B cell (primary cell): ENCODE measurements around the gene JAK3. TPM values are rescaled to one million over a fixed set of nuclear protein-coding genes. Genes with fewer than 3 reads are reported as not detected.

ENCODE experiments used
- ATAC-seq: fragments of 200-7000 bp; cut with Tn5 transposase; one replicate; pipeline ENCODE4 v1.10.0; 2021; ENCODE audit warnings: low read depth, mild to moderate bottlenecking, moderate number of reproducible peaks, moderate library complexity
- CTCF ChIA-PET: fragments of 350-600 bp; sonication (Branson Sonifier 250); formaldehyde crosslinking; loops from one replicate; lab custom pipeline; 2021; ENCODE audit warnings: antibody characterized with exemption, inconsistent platforms; lab: Charles Lee
- POLR2A ChIA-PET: fragments of 350-600 bp; sonication (Branson Sonifier 250); formaldehyde crosslinking; loops from one replicate; lab custom pipeline; 2021; ENCODE audit warnings: antibody characterized with exemption; lab: Charles Lee
- DNase-seq: peaks from one replicate; pipeline ENCODE4 v3.0.0; 2013
- H2AFZ ChIP-seq: 2 replicates; pipeline ENCODE4 v1.6.1; 2012; ENCODE audit warnings: mild to moderate bottlenecking, low read depth, low read length; ENCODE audit not compliant: insufficient read depth, poor library complexity, severe bottlenecking
- H3K27ac ChIP-seq, 2 donors: 1 replicate in 1 of 2; 2 replicates in 1 of 2; pipeline ENCODE4 v1.5.1; 2012 to 2013; ENCODE audit warnings: low read length in 2 of 2, mild to moderate bottlenecking in 2 of 2, moderate library complexity in 1 of 2
- H3K27me3 ChIP-seq, 4 experiments: fragments of 200-600 bp in 1 of 4; sonication (generic) in 1 of 4; replicated peaks in 1 of 4; 1 replicate in 2 of 4; 2 replicates in 2 of 4; pipeline versions ENCODE4 v1.6.1 to v1.7.0; 2013 to 2016; ENCODE audit warnings: low read length in 3 of 4, mild to moderate bottlenecking in 2 of 4, mixed read lengths in 1 of 4, moderate library complexity in 1 of 4; ENCODE audit not compliant: insufficient read depth in 4 of 4, control insufficient read depth in 3 of 4; ENCODE audit errors: control extremely low read depth in 1 of 4
- H3K36me3 ChIP-seq, 2 experiments: replicated peaks in 1 of 2; 1 replicate in 1 of 2; 2 replicates in 1 of 2; pipeline versions ENCODE4 v1.6.1 to v1.7.1; 2013; ENCODE audit warnings: low read length in 1 of 2; ENCODE audit not compliant: insufficient read depth in 2 of 2, control insufficient read depth in 1 of 2; ENCODE audit errors: control extremely low read depth in 1 of 2, extremely low read depth in 1 of 2
- H3K4me1 ChIP-seq, 2 donors: fragments of 200-600 bp in 1 of 2; sonication (generic) in 1 of 2; 1 replicate in 1 of 2; 2 replicates in 1 of 2; pipeline versions ENCODE4 v1.5.1 to v1.6.1; 2013 to 2017; ENCODE audit warnings: low read length in 2 of 2; ENCODE audit not compliant: control insufficient read depth in 2 of 2, insufficient read depth in 2 of 2
- H3K4me2 ChIP-seq: replicated peaks from 2 replicates; pipeline ENCODE3; 2012; ENCODE audit warnings: mild to moderate bottlenecking, low read depth, low read length; ENCODE audit not compliant: poor library complexity, severe bottlenecking
- H3K4me3 ChIP-seq, 5 experiments: fragments of 200-600 bp in 1 of 5; sonication (generic) in 1 of 5; 1 replicate in 3 of 5; 2 replicates in 2 of 5; pipeline versions ENCODE4 v1.5.1 to v1.7.0; 2011 to 2016; ENCODE audit warnings: low read length in 4 of 5, mild to moderate bottlenecking in 4 of 5, low read depth in 2 of 5, control low read depth in 1 of 5, moderate library complexity in 1 of 5; ENCODE audit not compliant: insufficient read depth in 1 of 5; ENCODE audit errors: control extremely low read depth in 1 of 5, extremely low read depth in 1 of 5
- H3K79me2 ChIP-seq: fragments of 200-600 bp; sonication (generic); one replicate; pipeline ENCODE4 v1.6.0; 2016; ENCODE audit warnings: low read length; ENCODE audit not compliant: control insufficient read depth, insufficient read depth
- H3K9ac ChIP-seq: fragments of 200-600 bp; sonication (generic); 2 replicates; pipeline ENCODE4 v1.6.1; 2017; ENCODE audit warnings: mild to moderate bottlenecking, low read length, moderate library complexity
- H3K9me3 ChIP-seq, 3 donors: one replicate each; pipeline versions ENCODE4 v1.6.1 to v1.7.1; 2013; ENCODE audit warnings: low read length in 2 of 3; ENCODE audit not compliant: control insufficient read depth in 2 of 3, insufficient read depth in 1 of 3; ENCODE audit errors: control extremely low read depth in 1 of 3
- H4K20me1 ChIP-seq: 2 replicates; pipeline ENCODE4 v1.6.0; 2012; ENCODE audit warnings: mild to moderate bottlenecking, low read length; ENCODE audit not compliant: insufficient read depth, control insufficient read depth, poor library complexity, severe bottlenecking
- H3K27ac Mint-ChIP-seq: one replicate; pipeline ENCODE4 v1.8.0; 2021; ENCODE audit warnings: mixed read lengths
- H3K27me3 Mint-ChIP-seq: one replicate; pipeline ENCODE4 v1.8.0; 2021; ENCODE audit warnings: mixed read lengths
- H3K4me1 Mint-ChIP-seq: one replicate; pipeline ENCODE4 v1.8.0; 2021; ENCODE audit warnings: mixed read lengths
- H3K4me3 Mint-ChIP-seq: one replicate; pipeline ENCODE4 v1.8.0; 2021; ENCODE audit warnings: mixed read lengths
- H3K9me3 Mint-ChIP-seq: one replicate; pipeline ENCODE4 v1.8.0; 2022; ENCODE audit warnings: mixed read lengths; ENCODE audit not compliant: insufficient read depth
- CTCF ChIP-seq: fragments of 200-600 bp; IDR thresholded peaks from one replicate; pipeline ENCODE4 v1.8.0; 2022; ENCODE audit warnings: antibody characterized with exemption, mild to moderate bottlenecking
- EZH2 ChIP-seq: IDR thresholded peaks from 2 replicates; pipeline ENCODE4 v1.6.1; 2012; ENCODE audit warnings: borderline replicate concordance, low read depth, mild to moderate bottlenecking, moderate library complexity, low read length; ENCODE audit not compliant: insufficient read depth, poor library complexity, severe bottlenecking
- WGBS: methylation state at CpG from one replicate; pipeline ENCODE4 v1.1.5; 2013; ENCODE audit warnings: missing lambda C conversion rate; ENCODE audit not compliant: insufficient coverage; 5-methylcytosine and 5-hydroxymethylcytosine counted together
- intact Hi-C: fragments of 100-400 bp; cut with micrococcal nuclease; formaldehyde crosslinking; loops from one replicate; pipeline ENCODE4 v1.10.0; 2022
- polyA plus RNA-seq: library from polyadenylated mRNA; depleted of rRNA; stranded (reverse); fragments of >200 nt; gene quantifications from 2 replicates; pipeline ENCODE4 v1.2.3, GENCODE V29; 2012
- total RNA-seq, 2 donors: library from RNA; stranded (reverse); fragments of 120-200 nt in 1 of 2; gene quantifications; 1 replicate in 1 of 2; 2 replicates in 1 of 2; pipeline versions ENCODE4 v1.2.3 to v1.2.4, GENCODE V29; 2013 to 2022

Gene JAK3
- total and polyA plus RNA-seq, 2 donors (not counting 1 experiment from before 2014, with no cell fraction given) = 102 to 143 TPM

- H3K79me2 ChIP-seq = no peaks in the 10 kb centered on the region
- no peak overlapping the region for H3K4me2 ChIP-seq
- H3K4me3 ChIP-seq = no peak overlapping the region
- no peak for DNase-seq
- H3K36me3 ChIP-seq = peaks cover 7 to 52% of the 10 kb centered on the region in 2 experiments
- peaks cover 7 to 12% of the 10 kb centered on the region in 2 donors for H3K4me1 ChIP-seq
- no peaks in the 10 kb centered on the region for H3K9me3 Mint-ChIP-seq
- peaks cover 0 to 7% (median 0%) of the 10 kb centered on the region in 3 donors for H3K9me3 ChIP-seq
- H3K27me3 ChIP-seq = no peaks in the 10 kb centered on the region
- no peaks in the 10 kb centered on the region for H3K27me3 Mint-ChIP-seq
- no peak for ATAC-seq
- ChIA-PET CTCF (interaction anchor here (0.6 to 6.1 kb wide), 4 partner anchors 24 to 291 kb away, joined by 3 to 75 read pairs (median 5); no protein-coding TSS in a partner anchor), POLR2A (interaction anchor here (0.6 to 0.7 kb wide), 3 partner anchors 11 to 285 kb away, joined by 4 to 6 read pairs (median 5); no protein-coding TSS in a partner anchor)
- no peak overlapping the region for H3K27ac Mint-ChIP-seq
- no peak overlapping the region for H3K4me3 Mint-ChIP-seq
- intact Hi-C loops = no loop called here
- no peak overlapping the region for H2AFZ ChIP-seq
- no peak overlapping the region for H3K27ac ChIP-seq
- whole genome bisulfite sequencing = 95% methylated on average over 12 of the region's 14 CpGs
- TF ChIP-seq CTCF (no peak), EZH2 (no peak)
- peaks cover 20% of the 10 kb centered on the region for H3K4me1 Mint-ChIP-seq
- H4K20me1 ChIP-seq = peaks cover 9% of the 10 kb centered on the region
- H3K9ac ChIP-seq = no peak overlapping the region
These were observed 60.4 kb downstream of the JAK3 start for GRCh38 chr19:17787274-17787913.
